22Rv1 (cell line): Measurements from ENCODE around the gene KLHDC8A.
A peak's percentile ranks its signal among the peaks of the same experiment; 100 is the strongest.

Source experiments
- H3K27ac ChIP-seq: fragments of 450-650 bp; 2 replicates; pipeline ENCODE4 v1.5.1; 2017
- CTCF ChIP-seq: fragments of 450-650 bp; IDR thresholded peaks from 2 replicates; pipeline ENCODE4 v1.5.1; 2017; ENCODE audit warnings: mild to moderate bottlenecking
- ZFX ChIP-seq: fragments of 450-650 bp; IDR thresholded peaks from 2 replicates; pipeline ENCODE4 v1.6.1; 2017; ENCODE audit warnings: antibody characterized with exemption, borderline replicate concordance

The KLHDC8A gene

GRCh38 chr1:205342986-205343385 lies 13.7 kb downstream of the KLHDC8A start:
- no peak overlapping the region for H3K27ac ChIP-seq
- TF ChIP-seq CTCF: no peak

- no peak overlapping the region for H3K27ac ChIP-seq
- no peak for TF ChIP-seq ZFX
- no peak for TF ChIP-seq CTCF
Measured at GRCh38 chr1:205340676-205341075, 16.0 kb downstream of the KLHDC8A start.

GRCh38 chr1:205339717-205340116 lies 17.0 kb downstream of the KLHDC8A start:
- no peak overlapping the region for H3K27ac ChIP-seq
- TF ChIP-seq CTCF: no peak
- no peak for TF ChIP-seq ZFX

- no peak overlapping the region for H3K27ac ChIP-seq
- no peak for TF ChIP-seq CTCF
- no peak for TF ChIP-seq ZFX
Measured at GRCh38 chr1:205339197-205339702, 17.5 kb downstream of the KLHDC8A start.

GRCh38 chr1:205338011-205338410 lies 18.7 kb downstream of the KLHDC8A start:
- TF ChIP-seq CTCF (no peak), ZFX (no peak)
- H3K27ac ChIP-seq: no peak overlapping the region

GRCh38 chr1:205337481-205337880 lies 19.2 kb downstream of the KLHDC8A start:
- no peak overlapping the region for H3K27ac ChIP-seq

GRCh38 chr1:205335692-205336091 lies 21.0 kb downstream of the KLHDC8A start:
- TF ChIP-seq CTCF (peak; percentile 100), ZFX (no peak)
- H3K27ac ChIP-seq: no peak overlapping the region

More at GRCh38 chr1:205337481-205337880, 19.2 kb downstream of the KLHDC8A start:
- no peak for TF ChIP-seq CTCF
- no peak for TF ChIP-seq ZFX
